T-helper 2 cell treated with Interferon-gamma antibody and Interleukin-4, amounts not matched to agents 100 ng/mL and 5 ng/mL, for 36 hours (primary cell): ENCODE measurements around the gene FGF19. TPM values are rescaled to one million over a fixed set of nuclear protein-coding genes. Genes with fewer than 3 reads are reported as not detected.

ENCODE experiments used
- intact Hi-C: fragments of 100-400 bp; cut with micrococcal nuclease; formaldehyde crosslinking; loops from one replicate; pipeline ENCODE4 v1.15.1; 2023
- total RNA-seq: library from RNA; stranded (reverse); gene quantifications from 2 replicates; pipeline ENCODE4 v1.2.3, GENCODE V29; 2022

The FGF19 gene
- total RNA-seq, 1 donor from 2014 or later = not detected

- intact Hi-C loops = loop anchor here (5.0 kb wide), 1 partner anchor 528 kb away; the partner anchor contains the start of gene FADD
Observed at GRCh38 chr11:69674267-69674885, 29.4 kb downstream of the FGF19 start.

GRCh38 chr11:69671734-69672465 is 31.9 kb downstream of the FGF19 start:
- intact Hi-C loops = loop anchor here (5.0 kb wide), 1 partner anchor 530 kb away; the partner anchor contains the start of gene FADD

DNA sequence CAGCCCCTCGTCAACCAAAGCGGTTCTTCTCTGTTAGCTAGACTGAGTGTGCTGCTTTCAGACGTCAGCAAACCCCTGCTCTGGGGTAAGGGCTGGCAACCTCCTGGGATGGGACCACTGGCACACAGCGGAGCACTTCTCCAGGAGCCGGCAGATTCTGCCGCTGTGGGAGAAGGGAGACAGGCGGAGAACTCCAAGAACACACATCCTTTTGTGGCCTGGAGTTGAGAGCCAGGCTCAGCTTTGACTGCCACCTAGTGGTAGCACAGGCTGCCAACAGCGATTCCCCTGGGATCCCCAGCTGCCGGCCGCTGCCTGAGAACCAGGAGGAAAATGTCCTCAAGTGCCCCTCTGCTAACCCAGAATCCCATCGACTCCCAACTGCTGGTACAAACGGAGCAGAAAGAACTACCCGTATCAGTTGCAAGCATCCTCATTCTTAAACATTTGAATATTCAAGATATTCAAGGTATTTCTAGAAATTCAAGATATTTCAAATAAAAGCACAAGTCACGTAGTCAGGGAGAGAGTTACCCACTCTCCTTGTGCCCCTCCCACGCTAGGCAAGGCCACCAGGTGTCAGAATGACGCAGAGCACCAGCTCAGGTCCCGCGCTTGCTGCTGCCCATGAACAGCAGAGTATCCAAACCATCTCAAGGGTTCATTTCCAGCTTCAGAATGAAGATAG is 33.5 kb downstream of the FGF19 start:
- intact Hi-C loops = loop anchor here (1.0 to 5.0 kb wide), 2 partner anchors 532 to 569 kb away; partner anchors contain the start of gene FADD

DNA sequence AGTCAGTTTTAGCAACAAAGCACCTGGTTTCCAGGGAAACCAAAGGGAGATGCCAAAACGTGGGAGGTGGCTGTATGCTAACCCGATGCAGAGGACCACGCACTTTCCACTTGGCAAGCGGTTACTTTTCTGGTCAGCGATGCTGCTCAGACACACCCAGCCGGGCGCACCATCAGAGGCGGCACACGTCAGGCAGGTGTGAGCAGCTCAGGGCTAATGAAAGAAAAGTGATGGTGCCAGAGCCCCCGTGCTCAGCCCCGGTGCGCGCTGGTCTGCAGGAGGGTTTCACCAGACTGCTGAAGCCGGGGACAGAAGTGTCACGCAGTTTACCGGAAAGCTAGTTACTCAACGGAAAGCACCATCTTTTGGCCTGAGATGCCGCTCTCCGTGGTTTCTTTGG is 34.3 kb downstream of the FGF19 start:
- intact Hi-C loops = no loop called here

DNA sequence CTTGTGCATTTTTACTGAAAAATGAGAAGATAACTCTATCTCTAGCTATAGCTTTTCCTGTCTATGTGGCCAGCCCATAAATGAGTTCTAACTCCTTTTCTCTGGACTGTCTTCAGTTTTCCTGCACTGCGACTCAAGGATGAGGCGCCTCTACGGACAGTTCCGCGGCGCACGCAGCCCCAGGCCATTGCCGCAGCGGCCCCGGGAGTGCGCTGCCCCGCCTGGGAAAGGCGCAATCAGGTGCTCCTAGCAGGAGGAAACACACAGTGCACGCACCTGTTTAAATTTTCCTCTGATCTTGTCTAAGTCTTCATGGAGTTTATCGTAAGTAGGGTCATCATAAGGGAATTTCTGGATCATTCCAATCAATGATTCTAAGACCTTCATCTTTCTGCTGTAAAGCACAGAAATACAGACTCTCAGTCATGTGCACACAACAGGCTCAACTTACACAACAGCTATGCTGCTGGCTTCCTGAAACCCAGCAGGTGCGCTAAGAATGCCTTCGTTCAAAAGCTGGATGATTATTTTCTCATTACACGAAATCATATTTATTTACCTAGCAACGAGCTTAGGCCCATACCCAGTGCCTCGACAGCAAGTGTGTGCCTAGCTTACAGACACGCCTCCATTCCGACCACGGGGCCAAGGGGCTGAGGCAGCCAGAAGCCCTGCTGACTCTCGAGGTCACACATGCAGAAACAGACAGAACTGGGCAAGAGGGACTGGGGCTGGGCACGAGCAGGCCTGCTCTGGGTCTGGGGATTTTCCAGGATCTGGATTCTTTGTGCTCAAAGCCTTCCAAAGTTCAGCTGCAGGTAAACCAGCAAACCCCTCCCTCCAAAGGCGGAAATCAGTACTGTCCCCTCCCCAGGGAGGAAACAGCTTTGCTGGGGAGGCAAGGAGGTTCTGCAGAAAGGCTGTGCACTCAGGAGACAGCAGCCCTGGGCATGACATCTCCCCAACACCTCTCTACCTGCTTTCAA is 35.9 kb downstream of the FGF19 start:
- intact Hi-C loops = no loop called here

DNA sequence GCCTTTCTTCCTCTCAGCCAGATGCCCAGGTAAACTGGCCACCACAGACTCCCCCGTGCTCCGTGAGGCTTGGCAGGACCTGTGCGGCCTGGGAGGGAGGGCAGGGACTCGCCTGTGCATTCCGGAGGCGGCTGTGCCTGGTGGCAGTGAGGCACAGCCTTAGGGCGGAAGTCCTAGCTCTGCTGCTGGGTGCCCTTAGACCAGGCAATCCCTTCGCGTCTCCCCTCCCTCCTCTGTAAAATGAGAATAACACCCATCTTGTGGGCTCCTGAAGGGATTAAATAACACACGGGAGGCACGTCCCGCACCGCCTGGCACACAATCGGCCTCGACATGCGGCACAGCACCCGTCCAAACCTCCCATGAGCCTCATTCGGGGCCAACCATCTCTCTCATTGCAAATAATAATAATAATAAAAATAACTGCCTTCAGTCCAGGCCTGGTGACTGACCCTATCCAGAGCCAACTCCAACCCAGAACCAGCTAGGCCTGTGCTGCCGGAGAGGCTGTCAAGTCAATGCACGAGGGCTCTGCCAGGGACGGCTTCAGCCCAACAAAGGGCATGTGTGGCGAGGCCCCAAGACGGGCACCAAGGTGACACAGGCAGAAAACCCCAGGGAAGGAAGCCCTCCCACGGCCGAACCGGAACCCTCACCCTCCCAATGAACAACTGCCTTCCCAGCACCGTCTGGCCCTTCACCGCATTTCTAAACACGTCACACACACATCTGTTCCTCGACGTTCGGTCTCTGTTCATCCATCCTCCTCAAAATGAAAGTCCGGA is 36.9 kb downstream of the FGF19 start:
- intact Hi-C loops = no loop called here

GRCh38 chr11:69666261-69666660 is 37.6 kb downstream of the FGF19 start:
- intact Hi-C loops = no loop called here

DNA sequence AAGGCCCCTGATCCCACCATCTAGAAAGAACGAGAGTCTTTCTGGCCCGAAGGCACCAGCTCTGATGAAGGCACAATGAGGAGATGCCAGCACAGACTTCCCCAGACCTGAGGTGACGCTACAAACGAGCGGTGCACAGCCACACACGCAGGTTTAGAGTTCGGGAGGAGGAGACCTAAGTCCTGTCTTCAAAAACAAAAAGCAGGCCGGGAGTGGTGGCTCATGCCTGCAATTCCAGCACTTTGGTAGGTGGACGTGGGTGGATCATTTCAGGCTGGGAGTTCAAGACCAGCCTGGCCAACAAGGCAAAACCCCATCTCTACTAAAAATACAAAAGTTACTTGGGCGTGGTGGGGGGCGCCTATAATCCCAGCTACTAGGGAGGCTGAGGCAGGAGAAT is 38.2 kb downstream of the FGF19 start:
- intact Hi-C loops = no loop called here

DNA sequence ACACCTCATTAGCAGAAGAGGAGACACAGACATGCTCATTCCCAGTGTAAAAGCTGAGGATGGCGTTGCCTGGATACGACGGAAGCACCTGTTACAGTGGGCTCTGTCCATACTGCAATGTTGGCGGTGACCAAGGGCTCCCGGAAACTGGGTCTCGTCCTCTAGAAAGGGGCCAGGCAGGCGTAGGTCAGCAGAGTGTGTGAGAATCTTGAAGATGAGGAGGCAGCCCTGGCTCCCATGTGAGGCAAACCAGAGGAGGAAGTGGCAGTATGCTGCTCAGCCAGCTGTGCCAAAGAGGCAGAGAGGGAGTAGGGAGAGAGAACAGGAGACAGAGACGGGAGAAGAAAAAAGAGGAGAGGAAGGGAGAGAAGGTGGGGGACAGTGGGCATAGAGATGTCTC is 38.9 kb downstream of the FGF19 start:
- intact Hi-C loops = no loop called here

DNA sequence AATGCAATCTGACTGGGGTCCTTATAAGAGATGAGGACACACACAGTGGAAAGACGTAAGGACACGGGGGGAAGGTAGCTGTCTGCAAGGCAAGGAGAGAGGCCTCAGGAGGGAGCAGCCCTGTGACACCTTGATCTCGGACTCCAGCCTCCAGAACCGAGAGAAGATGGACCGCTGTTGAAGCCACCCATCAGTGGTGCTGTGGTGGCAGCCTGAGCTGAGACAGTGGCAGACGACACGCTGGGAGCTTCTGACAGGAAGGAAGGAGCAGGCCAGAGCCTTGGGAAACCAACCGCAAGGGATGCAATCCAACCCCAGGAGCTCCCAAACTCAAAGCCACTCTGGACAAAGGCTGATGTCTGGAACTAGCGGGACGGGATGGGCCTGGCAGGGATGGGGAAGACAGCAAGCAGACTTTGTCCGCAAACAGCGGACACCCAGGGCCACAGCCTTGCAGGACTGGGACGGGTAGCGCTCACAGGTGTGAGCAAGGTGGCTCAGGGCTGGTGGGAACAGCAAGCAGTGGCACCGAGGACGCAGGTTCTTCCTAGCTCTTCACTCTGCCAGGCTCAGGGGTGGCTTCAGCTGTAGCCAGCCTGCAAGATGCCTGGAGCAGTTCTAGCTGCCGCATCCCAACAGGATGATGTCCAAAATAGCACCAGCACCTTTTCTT is 39.6 kb downstream of the FGF19 start:
- intact Hi-C loops = no loop called here

- intact Hi-C loops = no loop called here
Observed at GRCh38 chr11:69663326-69663725, 40.5 kb downstream of the FGF19 start.

- intact Hi-C loops = no loop called here
Observed at GRCh38 chr11:69662806-69663205, 41.0 kb downstream of the FGF19 start.

DNA sequence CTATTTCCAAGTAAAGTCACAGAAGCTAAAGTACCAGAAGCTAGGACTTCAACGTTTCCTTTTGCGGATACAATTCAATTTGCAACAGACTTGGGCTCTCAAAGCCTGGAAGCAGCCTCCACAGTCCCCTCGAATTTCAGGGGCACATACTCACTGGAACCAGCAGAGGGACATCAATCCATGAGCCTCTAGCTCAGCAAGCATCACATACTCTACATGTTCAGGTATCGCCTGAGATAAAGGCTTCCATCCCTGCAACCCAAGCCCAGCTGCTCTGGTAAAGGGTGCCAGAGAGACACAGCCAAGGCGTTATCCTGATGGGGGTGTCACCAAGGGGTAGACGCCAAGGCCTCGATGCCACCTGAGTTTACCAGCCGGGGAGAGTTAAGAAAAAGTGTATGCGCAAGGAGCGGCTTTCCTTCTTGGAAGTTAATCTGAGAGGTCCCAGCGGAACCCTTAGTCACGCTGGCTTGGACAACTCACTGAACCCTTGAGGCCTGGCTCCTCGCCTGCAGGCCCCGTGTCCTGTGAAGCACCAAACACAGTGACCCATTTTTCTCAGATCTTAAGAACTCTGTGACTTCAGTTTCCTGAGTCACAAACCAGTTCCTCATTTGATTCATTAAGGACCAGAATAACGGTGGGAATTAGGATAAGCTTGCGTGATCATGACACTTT is 41.7 kb downstream of the FGF19 start:
- intact Hi-C loops = no loop called here

DNA sequence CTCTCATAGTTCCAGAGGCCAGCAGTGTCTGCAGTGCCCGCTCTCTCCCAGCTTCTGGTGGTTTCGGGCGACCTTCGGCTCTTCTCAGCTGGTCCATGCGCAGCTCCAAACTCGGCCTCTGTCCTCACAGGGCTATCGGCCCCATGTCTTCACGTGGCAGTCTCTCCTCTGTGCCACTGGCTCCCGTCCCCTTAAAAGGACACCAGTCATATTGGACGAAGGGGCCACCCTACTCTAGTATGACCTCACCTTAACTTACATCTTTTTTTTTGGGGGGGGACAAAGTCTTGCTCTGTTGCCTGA is 42.5 kb downstream of the FGF19 start:
- intact Hi-C loops = no loop called here

GRCh38 chr11:69660001-69660500 is 43.8 kb downstream of the FGF19 start:
- intact Hi-C loops = no loop called here

GRCh38 chr11:69659591-69659990 is 44.2 kb downstream of the FGF19 start:
- intact Hi-C loops = no loop called here

- intact Hi-C loops = no loop called here
Observed at GRCh38 chr11:69658626-69659450, 45.0 kb downstream of the FGF19 start.

- intact Hi-C loops = no loop called here
Observed at GRCh38 chr11:69657911-69658625, 45.8 kb downstream of the FGF19 start.
